ENCODE measurements around the gene OASL. TPM values are rescaled to one million over a fixed set of nuclear protein-coding genes. Genes with fewer than 3 reads are reported as not detected.

OASL gene
- total and polyA plus RNA-seq, 2 of the 4 experiments (the other 2 are of a cell fraction), result under 0.01 to 0.05 TPM

DNA sequence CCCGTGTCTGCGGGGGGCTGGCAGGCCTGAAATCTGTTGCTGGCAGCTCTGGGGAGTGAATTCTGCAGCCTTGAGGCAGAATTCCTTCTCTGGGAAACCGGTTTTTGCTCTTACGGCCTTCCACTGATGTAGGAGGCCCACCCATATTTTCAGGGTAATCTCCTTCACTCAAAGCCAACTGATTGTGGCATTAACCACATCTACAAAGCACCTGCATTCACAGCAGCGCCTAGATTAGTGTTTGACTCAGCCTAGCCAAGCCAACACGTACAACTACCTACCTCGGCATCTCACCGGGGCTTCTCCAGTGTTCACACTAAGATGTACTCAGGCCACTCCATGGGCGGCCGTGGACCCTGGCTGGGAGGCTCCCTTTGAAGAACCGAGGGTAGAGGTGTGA, 38.5 kb downstream of the OASL start:
- Histone ChIP-seq H3K9me1 (ENCODE audit: insufficient read depth, low read length) (no peaks in the 10 kb centered on the region), H3K27ac (ENCODE audit: insufficient read depth, low read length) (no peak overlapping the region), H4K8ac (ENCODE audit: low read depth in 2 of 2, low read length in 2 of 2) (no peak overlapping the region), H4K20me1 (ENCODE audit: insufficient read depth, low read length) (no peaks in the 10 kb centered on the region), H2BK15ac (ENCODE audit: low read depth, low read length) (no peak overlapping the region), H3K4me2 (ENCODE audit: low read depth, low read length) (no peak overlapping the region), H3K18ac (ENCODE audit: low read depth, low read length) (no peak overlapping the region), H2AK9ac (replicated peaks; ENCODE audit: low read depth, low read length, poor library complexity) (no peak overlapping the region), H3K23ac (ENCODE audit: low read depth, low read length) (no peak overlapping the region), H4K5ac (ENCODE audit: low read depth, low read length) (no peak overlapping the region), H2BK120ac (ENCODE audit: low read depth, low read length) (no peak overlapping the region), H3K9me3 (ENCODE audit: control insufficient read depth, insufficient read depth, low read length) (no peaks in the 10 kb centered on the region), H4K91ac (ENCODE audit: insufficient read depth, low read depth, low read length) (no peak overlapping the region), H3K79me1 (ENCODE audit: low read depth in 1 of 2, low read length in 2 of 2) (no peaks in the 10 kb centered on the region), H3K4me1 (ENCODE audit: control insufficient read depth, insufficient read depth, low read length) (peaks cover 4% of the 10 kb centered on the region; the same call in 1 of the 2 replicates), H3K27me3 (ENCODE audit: control insufficient read depth, insufficient read depth, low read length) (no peaks in the 10 kb centered on the region; the same call in 1 of the 2 replicates), H3K14ac (replicated peaks; ENCODE audit: low read depth, low read length) (no peak overlapping the region), H3K56ac (ENCODE audit: extremely low read depth, insufficient read depth, low read length) (no peak overlapping the region), H2AFZ (replicated peaks; ENCODE audit: low read length, poor library complexity) (no peak overlapping the region), H2BK20ac (ENCODE audit: low read depth, low read length) (no peak overlapping the region), H2AK5ac (ENCODE audit: low read depth, low read length) (no peak overlapping the region), H3K4ac (ENCODE audit: low read depth, low read length) (no peak overlapping the region), H2BK5ac (ENCODE audit: low read depth, low read length, poor library complexity, severe bottlenecking) (no peak overlapping the region), H3K9ac (ENCODE audit: low read depth, low read length) (no peak overlapping the region), H3K4me3 (ENCODE audit: insufficient read depth, low read depth, low read length) (no peak overlapping the region), H3K36me3 (ENCODE audit: control insufficient read depth, insufficient read depth, low read length) (peaks cover 16% of the 10 kb centered on the region)
- in situ Hi-C loops (cut with MboI; ENCODE audit: low sequenced_read_pairs) (no loop called here), intact Hi-C loops (cut with micrococcal nuclease) (no loop called here), dilution Hi-C loops (cut with HindIII; ENCODE audit: low sequenced_read_pairs, unreplicated experiment) (no loop called here)
- no peak for TF ChIP-seq SMC3 (IDR thresholded peaks at IDR 0.05; ENCODE audit: low read depth, low read length)
- no peak for TF ChIP-seq RAD21 (IDR thresholded peaks at IDR 0.05; ENCODE audit: low read length)
- no peak for TF ChIP-seq MAZ (IDR thresholded peaks at IDR 0.05; ENCODE audit: borderline replicate concordance, low read depth, low read length)
- TF ChIP-seq CHD1 (IDR thresholded peaks at IDR 0.05; ENCODE audit: low read depth, low read length), result no peak
- DNase-seq (no peak), ATAC-seq (ENCODE audit: low read depth) (no peak)
- 100% methylated on average over 1 of the region's 11 CpGs; no CpG with 5 or more reads in 1 of the 2 experiments for WGBS, 2 experiments (ENCODE audit: extremely low coverage in 2 of 2, insufficient read length in 1 of 2)
- POLR2A ChIA-PET (ENCODE audit: unreplicated experiment), result no interaction called here
- no TSS peak for BruUV-seq (replicated peaks)
- CTCF ChIA-PET, result no interaction called here

Measured in IMR-90 (cell line).